AG10803 (cell line): ENCODE measurements around the gene IDH3G.
"Not testable (repeated sequence)": the region's sequence is repeated elsewhere in the genome, so short reads cannot be mapped to it uniquely, and the experiment has no call there.

Experiments
- DNase-seq: peaks from one replicate; pipeline ENCODE4 v3.0.0; 2010; ENCODE audit warnings: low read depth
- H3K4me3 ChIP-seq: 2 replicates; pipeline ENCODE4 v1.5.1; 2011; ENCODE audit warnings: mild to moderate bottlenecking, low read length, control low read depth
- TF ChIP-seq, protein P1 (sequence below): conservative IDR thresholded peaks from 2 replicates; pipeline ENCODE4 v1.5.1; 2011; ENCODE audit warnings: mild to moderate bottlenecking, low read length, control low read depth, inconsistent platforms

The IDH3G gene

DNA sequence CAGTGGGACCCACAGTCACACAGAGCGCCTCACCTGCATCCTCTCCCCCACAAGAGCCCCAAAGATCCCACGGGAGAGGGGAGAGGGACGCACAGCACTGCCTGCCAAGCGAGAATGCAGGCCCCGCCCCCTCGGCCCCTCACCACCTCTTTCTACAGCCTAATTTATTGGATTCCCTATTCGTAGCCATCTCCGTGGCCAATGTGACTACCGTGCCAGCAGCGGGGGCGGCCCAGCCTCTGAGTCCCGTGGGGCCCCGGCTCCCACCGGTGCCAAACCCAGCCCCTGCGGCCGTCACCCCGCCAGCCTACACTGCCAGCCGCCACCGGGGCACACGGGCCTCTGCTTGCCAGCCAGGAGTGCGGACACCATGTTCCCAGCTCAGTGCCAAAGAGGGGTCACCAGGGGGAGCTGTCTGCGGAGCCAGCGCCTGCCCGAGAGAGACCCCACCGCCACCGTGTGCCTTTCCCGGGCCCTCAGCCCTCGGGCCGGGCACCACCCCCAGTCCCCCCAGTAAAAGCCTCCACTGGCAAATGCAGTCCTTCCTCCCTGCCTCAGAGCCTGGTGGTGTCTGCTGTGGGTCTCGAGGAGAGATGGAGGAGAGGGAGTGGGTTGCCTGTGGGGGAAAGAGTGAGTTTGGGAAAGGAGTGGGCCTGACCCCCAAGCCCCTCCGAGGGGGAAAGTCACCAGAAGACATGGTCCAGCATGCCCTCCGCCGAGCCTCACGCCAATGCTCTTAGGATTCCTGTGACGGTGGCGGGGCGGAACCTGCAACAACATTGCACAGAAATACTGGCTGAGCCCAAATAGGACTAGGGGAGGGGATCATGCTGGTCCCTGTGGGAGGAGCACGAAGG is 49.7 kb downstream of the IDH3G start:
- TF ChIP-seq, protein P1, sequence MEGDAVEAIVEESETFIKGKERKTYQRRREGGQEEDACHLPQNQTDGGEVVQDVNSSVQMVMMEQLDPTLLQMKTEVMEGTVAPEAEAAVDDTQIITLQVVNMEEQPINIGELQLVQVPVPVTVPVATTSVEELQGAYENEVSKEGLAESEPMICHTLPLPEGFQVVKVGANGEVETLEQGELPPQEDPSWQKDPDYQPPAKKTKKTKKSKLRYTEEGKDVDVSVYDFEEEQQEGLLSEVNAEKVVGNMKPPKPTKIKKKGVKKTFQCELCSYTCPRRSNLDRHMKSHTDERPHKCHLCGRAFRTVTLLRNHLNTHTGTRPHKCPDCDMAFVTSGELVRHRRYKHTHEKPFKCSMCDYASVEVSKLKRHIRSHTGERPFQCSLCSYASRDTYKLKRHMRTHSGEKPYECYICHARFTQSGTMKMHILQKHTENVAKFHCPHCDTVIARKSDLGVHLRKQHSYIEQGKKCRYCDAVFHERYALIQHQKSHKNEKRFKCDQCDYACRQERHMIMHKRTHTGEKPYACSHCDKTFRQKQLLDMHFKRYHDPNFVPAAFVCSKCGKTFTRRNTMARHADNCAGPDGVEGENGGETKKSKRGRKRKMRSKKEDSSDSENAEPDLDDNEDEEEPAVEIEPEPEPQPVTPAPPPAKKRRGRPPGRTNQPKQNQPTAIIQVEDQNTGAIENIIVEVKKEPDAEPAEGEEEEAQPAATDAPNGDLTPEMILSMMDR: no peak
- no peak for DNase-seq
- no peak overlapping the region for H3K4me3 ChIP-seq

DNA sequence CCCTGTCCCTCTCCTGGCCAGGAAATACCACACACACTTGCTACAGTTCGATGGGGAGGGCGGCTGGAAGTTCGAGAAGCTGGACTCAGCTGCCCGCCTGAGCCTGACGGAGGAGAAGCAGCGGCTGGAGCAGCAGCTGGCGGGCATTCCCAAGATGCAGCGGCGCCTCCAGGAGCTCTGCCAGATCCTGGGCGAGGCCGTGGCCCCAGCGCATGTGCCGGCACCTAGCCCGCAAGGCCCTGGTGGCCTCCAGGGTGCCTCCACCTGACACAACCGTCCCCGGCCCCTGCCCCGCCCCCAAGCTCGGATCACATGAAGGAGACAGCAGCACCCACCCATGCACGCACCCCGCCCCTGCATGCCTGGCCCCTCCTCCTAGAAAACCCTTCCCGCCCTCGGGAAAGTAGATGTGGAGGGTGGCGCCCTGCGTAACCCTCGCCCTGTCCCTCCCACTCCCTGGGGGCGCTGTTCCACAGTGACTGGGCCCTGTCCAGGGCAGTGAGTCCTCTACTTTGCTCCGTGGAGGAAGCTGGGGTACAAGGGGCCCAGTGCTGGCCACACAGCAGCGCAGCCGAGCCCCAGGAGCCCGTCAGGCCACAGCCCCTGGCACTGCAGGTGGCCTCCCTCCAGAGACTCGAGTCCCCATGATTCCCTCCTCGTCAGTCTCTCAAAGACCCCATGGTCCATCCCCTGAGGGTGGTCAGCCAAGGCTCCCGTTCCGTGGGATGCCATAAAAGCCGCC is 50.5 kb downstream of the IDH3G start:
- H3K4me3 ChIP-seq: not testable (repeated sequence)
- DNase-seq: peak; percentile 25

DNA sequence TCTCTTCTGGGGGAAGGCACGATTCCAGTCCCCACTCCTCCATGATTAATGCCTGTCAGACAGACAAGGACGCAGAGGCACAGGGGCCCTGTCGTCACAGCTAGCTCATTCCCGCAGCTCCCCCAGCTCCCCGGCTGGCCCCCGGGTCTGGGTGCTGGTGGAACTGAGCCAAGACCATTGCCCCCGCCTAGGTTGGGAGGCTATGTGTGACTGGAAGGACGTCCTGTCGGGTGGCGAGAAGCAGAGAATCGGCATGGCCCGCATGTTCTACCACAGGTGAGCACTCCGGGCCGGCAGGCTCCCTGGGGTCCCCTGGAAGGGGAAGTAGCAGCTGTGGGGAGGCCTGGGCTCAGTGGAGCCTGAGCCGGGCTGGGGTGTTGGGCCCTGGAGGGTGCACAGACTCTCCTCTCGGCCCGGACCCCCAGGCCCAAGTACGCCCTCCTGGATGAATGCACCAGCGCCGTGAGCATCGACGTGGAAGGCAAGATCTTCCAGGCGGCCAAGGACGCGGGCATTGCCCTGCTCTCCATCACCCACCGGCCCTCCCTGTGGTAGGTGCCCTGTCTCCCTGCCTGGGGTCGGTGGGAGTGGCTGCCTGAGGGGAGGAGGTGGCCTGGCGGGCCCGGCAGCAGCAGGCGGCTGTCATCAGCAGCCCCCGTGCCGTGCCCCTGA is 51.2 kb downstream of the IDH3G start:
- H3K4me3 ChIP-seq, DNase-seq: not testable (repeated sequence)

DNA sequence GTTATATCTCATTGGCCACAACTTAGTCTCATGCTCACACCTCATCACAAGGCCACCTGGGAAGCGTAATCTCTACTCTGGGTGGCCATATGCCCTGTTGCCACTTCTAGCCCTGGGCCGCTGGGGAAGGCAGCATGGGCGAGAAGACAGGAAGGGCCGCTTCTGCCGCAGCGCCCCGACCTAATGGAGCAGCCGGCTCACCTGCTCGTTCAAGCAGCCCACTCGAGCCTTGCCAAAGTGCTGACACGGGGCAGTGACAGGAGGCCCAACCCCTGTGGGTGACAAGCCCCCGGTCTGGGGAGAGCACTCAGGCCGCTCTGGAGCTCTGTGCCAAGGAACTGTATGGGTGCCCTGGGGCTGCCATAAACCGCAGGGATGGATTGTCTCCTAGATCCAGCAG is 52.1 kb downstream of the IDH3G start:
- H3K4me3 ChIP-seq, DNase-seq: not testable (repeated sequence)

DNA sequence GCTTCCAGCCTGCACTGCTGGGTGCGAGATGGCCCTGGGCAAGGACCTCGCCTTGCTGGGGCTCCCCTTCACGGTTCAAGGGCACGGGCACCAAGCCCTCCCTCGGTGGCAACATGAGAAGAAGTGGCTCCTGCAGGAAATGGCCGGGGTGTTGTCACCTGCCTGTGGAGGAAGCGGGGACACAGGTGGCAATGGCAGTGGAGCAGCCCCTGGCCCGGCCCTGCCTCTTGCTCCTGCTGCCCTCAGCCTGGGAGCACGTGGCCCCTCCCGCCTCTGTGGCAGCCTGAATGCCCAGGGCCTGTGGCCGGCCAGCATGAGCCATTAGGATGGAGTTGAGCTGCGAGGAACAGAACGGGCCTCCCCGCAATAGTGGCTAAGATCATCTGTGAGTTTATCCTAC is 52.7 kb downstream of the IDH3G start:
- no peak overlapping the region for H3K4me3 ChIP-seq
- DNase-seq: no peak
- TF ChIP-seq, protein P1: no peak

DNA sequence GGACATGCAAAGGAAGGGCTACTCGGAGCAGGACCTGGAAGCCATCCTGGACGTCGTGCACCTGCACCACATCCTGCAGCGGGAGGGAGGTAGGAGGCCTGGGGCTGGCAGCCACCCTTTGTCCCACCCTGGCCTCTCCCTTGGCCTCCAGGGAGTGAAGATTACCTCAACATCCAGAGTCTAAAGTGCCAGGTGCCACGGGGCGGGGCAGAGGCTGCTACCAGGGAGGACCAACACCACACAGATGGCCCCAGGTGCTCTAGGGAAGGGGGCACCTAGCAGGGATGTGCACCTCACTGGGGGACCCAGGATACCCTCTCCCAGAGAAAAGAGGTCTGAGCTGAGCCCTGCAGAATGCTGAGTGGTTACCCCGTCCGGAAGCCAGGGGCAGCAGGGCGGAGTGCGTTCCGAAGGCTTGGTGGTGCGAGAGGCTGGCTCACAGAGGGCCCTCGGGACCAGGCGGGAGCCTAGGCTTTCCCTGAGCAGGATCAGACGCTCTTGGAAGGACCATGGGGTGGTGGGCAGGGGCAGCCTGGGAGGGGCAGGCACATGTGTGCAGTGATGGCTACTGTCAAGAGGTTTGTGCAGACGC is 53.4 kb downstream of the IDH3G start:
- DNase-seq: no peak
- TF ChIP-seq, protein P1: no peak
- H3K4me3 ChIP-seq: no peak overlapping the region

DNA sequence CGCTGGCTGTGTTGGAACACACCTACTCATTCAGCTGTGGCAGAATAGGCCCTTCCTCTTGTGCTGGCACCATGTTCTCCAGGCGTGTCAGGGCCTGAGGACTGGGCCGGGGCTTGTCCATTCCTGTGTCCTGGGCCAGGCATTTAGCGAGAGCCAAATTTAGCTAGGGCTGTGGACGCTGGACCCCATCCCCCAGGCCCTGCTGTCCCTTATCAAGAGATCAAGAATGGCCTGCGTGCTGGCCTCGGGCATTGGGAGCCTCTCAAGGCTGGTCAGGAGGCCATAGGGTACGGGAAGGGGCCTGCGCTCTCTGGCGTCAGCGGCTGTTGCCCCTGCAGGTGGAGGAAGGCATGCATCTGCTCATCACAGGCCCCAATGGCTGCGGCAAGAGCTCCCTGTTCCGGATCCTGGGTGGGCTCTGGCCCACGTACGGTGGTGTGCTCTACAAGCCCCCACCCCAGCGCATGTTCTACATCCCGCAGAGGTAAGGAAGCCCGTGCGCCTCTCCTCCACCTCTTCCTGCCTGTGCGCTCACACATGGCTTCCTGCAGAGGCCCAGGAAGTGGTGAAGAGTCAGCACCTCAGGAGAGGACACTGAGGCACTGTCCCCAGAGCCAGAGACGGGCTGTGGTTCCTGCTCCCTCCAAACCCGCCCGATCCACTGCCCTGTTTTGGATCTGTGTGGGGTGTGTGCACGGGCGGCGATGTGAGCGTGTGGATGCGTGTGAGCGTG is 54.3 kb downstream of the IDH3G start:
- H3K4me3 ChIP-seq: no peak overlapping the region
- DNase-seq: no peak
- TF ChIP-seq, protein P1: no peak

DNA sequence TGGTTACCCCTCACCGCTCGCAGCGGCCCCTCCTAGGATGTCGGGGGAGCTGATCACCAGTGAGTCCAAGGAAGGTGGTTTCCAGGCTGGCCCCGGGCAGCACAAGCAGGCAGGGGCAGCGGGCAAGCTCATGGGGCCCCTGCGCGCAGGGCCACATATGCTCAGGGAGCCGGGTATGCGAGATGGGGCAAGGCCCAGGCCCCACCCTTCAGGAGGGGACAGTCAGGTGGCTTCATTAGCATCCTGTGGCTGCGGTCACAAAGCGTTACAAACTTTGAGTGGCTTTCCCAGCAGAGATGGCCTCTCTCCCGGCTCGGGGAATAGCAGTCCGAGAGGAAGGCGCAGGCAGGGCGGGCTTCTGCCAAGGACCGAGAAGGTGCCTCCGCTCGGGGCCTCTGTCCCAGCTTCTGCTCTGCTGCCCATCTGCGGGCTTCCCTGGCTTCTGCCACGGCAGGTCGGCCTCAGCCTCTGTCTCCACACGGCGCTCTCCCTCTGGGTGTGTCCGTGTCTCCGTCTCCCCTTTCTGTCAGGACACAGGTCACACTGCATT is 56.0 kb downstream of the IDH3G start:
- TF ChIP-seq, protein P1: no peak
- DNase-seq: no peak
- no peak overlapping the region for H3K4me3 ChIP-seq
